A549 treated with DMSO at 1 μM for 4 hours (cell line): Measurements from ENCODE around the gene KRTAP10-12. TPM values are rescaled to one million over a fixed set of nuclear protein-coding genes. Genes with fewer than 3 reads are reported as not detected.

Source experiments
- total RNA-seq: library from RNA; stranded (reverse); fragments of 200-300 nt; extraction: Qiagen RNA extraction; gene quantifications from 5 replicates; pipeline ENCODE4 v1.2.3, GENCODE V29; 2022; ENCODE audit warnings: low read depth

Gene KRTAP10-12, protein sequence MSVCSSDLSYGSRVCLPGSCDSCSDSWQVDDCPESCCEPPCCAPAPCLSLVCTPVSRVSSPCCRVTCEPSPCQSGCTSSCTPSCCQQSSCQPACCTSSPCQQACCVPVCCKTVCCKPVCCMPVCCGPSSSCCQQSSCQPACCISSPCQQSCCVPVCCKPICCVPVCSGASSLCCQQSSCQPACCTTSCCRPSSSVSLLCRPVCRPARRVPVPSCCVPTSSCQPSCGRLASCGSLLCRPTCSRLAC
- not detected in 5 replicates for total RNA-seq

DNA sequence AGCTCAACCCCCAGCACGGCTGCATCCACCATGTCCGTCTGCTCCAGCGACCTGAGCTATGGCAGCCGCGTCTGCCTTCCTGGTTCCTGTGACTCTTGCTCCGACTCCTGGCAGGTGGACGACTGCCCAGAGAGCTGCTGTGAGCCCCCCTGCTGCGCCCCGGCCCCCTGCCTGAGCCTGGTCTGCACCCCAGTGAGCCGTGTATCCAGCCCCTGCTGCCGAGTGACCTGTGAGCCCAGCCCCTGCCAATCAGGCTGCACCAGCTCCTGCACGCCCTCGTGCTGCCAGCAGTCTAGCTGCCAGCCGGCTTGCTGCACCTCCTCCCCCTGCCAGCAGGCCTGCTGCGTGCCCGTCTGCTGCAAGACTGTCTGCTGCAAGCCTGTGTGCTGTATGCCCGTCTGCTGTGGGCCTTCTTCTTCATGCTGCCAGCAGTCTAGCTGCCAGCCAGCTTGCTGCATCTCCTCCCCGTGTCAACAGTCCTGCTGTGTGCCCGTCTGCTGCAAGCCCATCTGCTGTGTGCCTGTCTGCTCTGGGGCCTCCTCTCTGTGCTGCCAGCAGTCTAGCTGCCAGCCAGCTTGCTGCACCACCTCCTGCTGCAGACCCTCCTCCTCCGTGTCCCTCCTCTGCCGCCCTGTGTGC is at the start of gene KRTAP10-12:
Gene KRTAP10-12 (plus strand): TSS at position 1 of the 639 bp plus-strand sequence. CDS start 30 bp downstream, at position 31.

DNA sequence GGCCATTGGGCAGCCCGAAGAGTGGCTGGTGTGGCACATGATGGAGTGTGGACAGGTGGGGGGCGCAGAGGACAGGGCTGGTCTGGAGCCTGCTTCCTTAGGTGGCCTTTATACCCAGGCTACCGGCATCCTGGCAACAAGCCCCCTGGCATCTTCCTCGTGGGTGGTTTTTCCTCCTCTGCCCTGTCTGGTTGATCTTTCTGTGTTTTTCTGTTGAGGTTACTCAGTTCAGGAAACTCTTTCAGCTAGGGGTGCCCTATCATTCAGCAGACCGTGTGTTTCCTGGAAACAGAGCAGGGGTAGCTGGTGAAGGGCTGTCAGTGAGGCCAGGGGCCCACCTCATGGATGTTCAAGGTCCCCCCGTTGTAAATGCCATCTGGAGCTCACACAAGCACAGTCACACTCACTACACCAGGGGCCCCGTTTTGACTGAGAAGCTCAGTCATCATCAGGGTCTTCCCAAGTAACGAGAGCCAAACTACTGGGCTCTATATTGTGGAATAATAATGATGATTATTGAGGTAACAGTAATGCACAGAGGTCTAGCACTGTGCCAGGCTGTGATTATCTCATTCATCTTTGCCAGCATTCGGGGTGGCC is 42.3 kb upstream of the KRTAP10-12 start, which contains the start of gene KRTAP12-4:
Gene KRTAP12-4 (minus strand): TSS at position 84 of the 600 bp plus-strand sequence. CDS start 45 bp downstream, at position 39.

DNA sequence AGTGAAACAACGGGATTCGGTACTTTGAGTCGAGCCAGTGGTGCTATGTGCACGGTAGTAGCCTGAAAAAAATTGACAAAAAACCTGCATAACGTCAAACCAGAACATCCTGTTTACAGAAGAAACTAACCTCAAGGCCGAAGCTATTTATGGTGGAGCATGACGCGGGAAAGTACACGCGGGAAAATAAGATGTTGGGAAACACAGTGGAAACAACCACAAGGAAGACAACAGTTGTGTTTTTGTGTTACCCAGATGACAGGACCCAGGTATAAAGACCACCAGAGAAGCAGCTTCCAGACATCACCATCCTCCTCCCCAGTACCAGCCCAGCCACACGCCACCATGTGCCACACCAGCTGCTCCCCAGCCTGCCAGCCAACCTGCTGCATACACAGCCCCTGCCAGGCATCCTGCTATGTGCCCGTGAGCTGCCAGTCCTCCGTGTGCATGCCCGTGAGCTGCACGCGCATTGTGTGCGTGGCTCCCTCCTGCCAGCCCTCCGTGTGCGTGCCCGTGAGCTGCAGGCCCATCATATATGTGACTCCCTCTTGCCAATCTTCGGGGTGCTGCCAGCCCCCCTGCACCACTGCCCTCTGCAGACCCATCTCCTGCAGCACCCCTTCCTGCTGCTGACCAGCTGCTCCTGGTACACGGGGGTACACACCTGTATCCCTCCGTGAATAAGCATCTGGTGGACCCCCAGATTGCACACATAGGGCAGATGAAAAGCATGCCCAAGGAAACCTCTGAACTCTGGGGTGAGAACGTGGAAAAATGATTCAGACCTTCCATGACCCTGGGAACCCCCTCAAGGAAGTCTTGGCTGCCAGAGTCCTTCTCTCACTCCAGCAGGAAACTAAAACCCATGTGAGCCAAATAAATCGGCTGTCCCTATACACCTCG is 39.1 kb upstream of the KRTAP10-12 start, which contains the start of gene KRTAP12-3:
Gene KRTAP12-3 (plus strand): TSS at position 298 of the 906 bp plus-strand sequence. CDS start 48 bp downstream, at position 346.

DNA sequence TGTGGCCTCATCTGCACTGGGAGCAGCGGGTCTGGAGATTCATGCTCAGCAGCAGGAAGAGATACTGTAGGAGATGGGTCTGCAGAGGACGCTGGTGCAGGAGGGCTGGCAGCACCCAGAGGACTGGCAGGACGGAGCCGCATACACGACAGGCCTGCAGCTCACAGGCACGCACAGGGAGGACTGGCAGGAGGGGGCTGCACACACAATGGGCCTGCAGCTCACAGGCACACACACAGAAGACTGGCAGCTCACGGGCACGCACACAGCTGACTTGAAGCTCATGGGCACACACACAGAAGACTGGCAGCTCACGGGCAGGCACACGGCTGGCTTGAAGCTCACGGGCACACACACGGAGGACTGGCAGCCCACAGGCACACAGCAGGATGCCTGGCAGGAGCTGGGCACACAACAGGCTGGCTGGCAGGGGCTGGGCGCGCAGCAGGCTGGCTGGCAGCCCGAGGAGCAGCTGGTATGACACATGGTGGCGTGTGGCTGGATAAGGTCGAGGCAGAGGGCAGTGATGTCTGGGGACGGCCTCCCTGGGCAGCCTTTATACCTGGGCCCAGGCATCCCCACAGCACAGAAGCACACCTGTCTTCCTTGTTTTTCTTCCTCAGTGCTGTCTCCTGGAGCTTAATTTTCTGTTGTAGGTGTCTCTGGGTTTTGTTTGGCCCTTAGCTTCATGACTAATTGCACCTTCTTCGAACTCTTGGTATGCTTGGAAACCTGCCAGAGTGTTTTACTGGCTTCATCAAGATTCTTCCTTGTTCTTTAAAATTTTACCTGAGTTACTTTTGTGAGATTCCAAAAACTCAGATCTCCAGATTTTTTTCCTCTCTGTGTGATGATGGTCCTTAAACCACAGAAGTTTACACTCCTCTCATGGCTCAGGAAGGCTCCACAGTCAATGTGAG is 30.3 kb upstream of the KRTAP10-12 start, which contains the start of gene KRTAP12-2:
Gene KRTAP12-2 (minus strand): TSS at position 527 of the 920 bp plus-strand sequence. CDS start 41 bp downstream, at position 486.

DNA sequence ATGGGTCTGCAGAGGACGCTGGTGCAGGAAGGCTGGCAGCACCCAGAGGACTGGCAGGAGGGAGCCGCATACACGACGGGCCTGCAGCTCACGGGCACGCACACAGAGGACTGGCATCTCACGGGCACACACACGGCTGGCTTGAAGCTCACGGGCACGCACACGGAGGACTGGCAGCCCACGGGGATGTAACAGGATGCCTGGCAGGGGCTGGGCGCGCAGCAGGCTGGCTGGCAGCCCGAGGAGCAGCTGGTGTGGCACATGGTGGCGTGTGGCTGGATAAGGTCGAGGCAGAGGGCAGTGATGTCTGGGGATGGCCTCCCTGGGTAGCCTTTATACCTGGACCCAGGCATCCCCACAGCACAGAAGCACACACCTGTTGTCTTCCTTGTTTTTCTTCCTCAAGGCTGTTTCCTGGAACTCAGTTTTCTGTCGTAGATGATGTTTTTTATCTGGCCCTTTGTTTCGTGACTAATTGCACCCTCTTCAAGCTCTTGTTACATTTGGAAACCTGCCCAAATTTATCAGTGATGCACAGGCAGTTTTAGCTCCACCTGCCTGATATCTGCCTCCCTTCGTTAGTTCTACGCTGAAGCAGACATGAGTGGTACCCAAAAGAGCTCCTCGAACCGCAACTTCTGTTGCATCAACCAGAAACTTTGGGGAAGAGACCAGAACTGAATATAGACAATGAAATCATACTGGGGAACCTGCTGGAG is 15.0 kb upstream of the KRTAP10-12 start, which contains the start of gene KRTAP12-1:
Gene KRTAP12-1 (minus strand): TSS at position 303 of the 719 bp plus-strand sequence. CDS start 40 bp downstream, at position 263.

DNA sequence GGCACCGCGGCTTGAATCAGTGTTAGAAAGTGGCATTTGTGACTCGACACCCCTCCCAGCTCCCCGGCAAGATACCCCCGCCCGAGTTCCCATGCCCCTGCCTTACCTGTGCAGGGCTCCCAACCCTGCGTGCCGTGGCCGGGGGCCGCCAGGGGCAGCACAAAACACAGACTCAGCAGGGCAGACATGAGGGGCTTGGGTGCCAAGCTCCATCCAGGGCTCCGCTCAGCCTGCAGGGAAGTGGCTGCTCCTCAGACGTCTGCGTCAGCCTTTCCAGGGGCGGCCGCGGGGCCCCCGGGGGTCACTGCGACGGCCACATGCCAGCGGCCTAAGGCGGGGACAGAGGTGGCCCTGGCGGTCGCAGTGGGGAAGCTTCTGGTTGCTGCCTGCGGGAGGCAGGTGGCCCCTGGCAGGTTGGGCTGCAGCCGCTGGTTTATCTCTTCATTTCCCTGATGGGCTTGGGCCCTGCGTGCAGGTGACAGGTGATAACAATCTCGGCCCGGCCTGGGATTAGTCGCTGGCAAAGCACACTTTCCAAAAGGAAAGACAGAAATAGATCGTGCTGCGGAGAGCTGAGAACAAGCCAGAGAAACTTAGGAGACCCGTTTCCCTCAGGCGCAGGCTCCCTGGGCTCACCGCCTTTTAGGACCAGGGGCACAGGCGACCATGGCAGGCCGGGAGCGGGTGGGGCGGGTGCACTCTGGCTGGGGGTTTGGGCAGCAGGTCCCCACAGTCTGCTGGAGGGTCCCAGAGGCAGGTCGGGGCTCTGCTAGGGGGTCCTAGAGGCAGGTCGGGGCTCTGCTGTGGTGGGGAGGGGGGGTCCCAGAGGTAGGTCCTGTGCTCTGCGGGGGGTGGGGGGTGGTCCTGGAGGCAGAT is 14.6 kb downstream of the KRTAP10-12 start, which contains the start of gene TSPEAR:
Gene TSPEAR (minus strand): TSS at position 246 of the 876 bp plus-strand sequence. CDS start 58 bp downstream, at position 188.

Other genes starting within 250 kb of the KRTAP10-12 start
- 1.3 to 1.9 TPM (median 1.5 TPM) in 5 replicates for gene LRRC3, start 241.7 kb upstream of the KRTAP10-12 start, total RNA-seq
- gene KRTAP10-1, start 157.0 kb upstream of the KRTAP10-12 start, total RNA-seq: not detected in 5 replicates
- gene KRTAP10-2, start 145.7 kb upstream of the KRTAP10-12 start, total RNA-seq: not detected in 5 replicates
- gene KRTAP10-3, start 138.4 kb upstream of the KRTAP10-12 start, total RNA-seq: not detected in 5 replicates
- gene KRTAP10-4, start 123.4 kb upstream of the KRTAP10-12 start, total RNA-seq: not detected in 5 replicates
- not detected in 5 replicates for gene KRTAP10-5, start 116.6 kb upstream of the KRTAP10-12 start, total RNA-seq
- not detected in 5 replicates for gene KRTAP10-6, start 104.7 kb upstream of the KRTAP10-12 start, total RNA-seq
- gene KRTAP10-7, start 96.6 kb upstream of the KRTAP10-12 start, total RNA-seq: not detected in 5 replicates
- not detected in 5 replicates for gene KRTAP10-8, start 85.1 kb upstream of the KRTAP10-12 start, total RNA-seq
- gene KRTAP10-9, start 70.1 kb upstream of the KRTAP10-12 start, total RNA-seq: not detected in 5 replicates
- gene KRTAP10-10, start 59.8 kb upstream of the KRTAP10-12 start, total RNA-seq: not detected in 5 replicates
- not detected in 5 replicates for gene KRTAP10-11, start 50.8 kb upstream of the KRTAP10-12 start, total RNA-seq
- not detected in 5 replicates for gene KRTAP12-4, start 42.5 kb upstream of the KRTAP10-12 start, total RNA-seq
- gene KRTAP12-3, start 39.2 kb upstream of the KRTAP10-12 start, total RNA-seq: not detected in 5 replicates
- gene KRTAP12-2, start 30.2 kb upstream of the KRTAP10-12 start, total RNA-seq: not detected in 5 replicates
- gene KRTAP12-1, start 15.0 kb upstream of the KRTAP10-12 start, total RNA-seq: not detected in 5 replicates
- gene TSPEAR, start 14.4 kb downstream of the KRTAP10-12 start, total RNA-seq: not detected in 5 replicates
- gene UBE2G2, start 104.6 kb downstream of the KRTAP10-12 start, total RNA-seq: 32.0 to 38.3 TPM (median 35.3 TPM) in 5 replicates
- 63.0 to 67.5 TPM (median 65.3 TPM) in 5 replicates for gene SUMO3, start 120.9 kb downstream of the KRTAP10-12 start, total RNA-seq
- 90.5 to 112 TPM (median 103 TPM) in 5 replicates for gene PTTG1IP, start 176.5 kb downstream of the KRTAP10-12 start, total RNA-seq
- gene ITGB2, start 223.7 kb downstream of the KRTAP10-12 start, total RNA-seq: 0.80 to 1.0 TPM (median 0.88 TPM) in 5 replicates
- gene SLX9, start 242.9 kb downstream of the KRTAP10-12 start, total RNA-seq: 37.6 to 57.9 TPM (median 52.5 TPM) in 5 replicates